Kidney (tissue), 14 donors: ENCODE results near the gene CNOT4. TPM values are rescaled to one million over a fixed set of nuclear protein-coding genes. Genes with fewer than 3 reads are reported as not detected.

Experiments
- DNase-seq, 5 donors: peaks; one replicate each; pipeline ENCODE4 v3.0.0-alpha.2; 2013 to 2020
- FAIRE-seq: peaks from 2 replicates; lab custom pipeline; 2012; peaks lifted over from hg19 to GRCh38; lab: Jason Lieb, UNC
- H3K27ac ChIP-seq, 2 donors: one replicate each; pipeline ENCODE4 v1.7.0; 2013; ENCODE audit warnings: low read depth in 2 of 2, low read length in 2 of 2, inconsistent platforms in 1 of 2
- H3K27me3 ChIP-seq: one replicate; pipeline ENCODE4 v1.7.1; 2013; ENCODE audit warnings: low read length, inconsistent platforms; ENCODE audit not compliant: control insufficient read depth, insufficient read depth
- H3K36me3 ChIP-seq, 3 donors: one replicate each; pipeline versions ENCODE4 v1.7.0 to v1.7.1; 2013; ENCODE audit warnings: low read length in 3 of 3, control low read depth in 1 of 3, inconsistent platforms in 1 of 3; ENCODE audit not compliant: insufficient read depth in 3 of 3, control insufficient read depth in 2 of 3
- H3K4me1 ChIP-seq, 3 donors: one replicate each; pipeline versions ENCODE4 v1.7.0 to v1.7.1; 2013; ENCODE audit warnings: low read length in 3 of 3, inconsistent platforms in 1 of 3, low read depth in 1 of 3; ENCODE audit not compliant: control insufficient read depth in 2 of 3, insufficient read depth in 2 of 3
- H3K4me3 ChIP-seq, 3 donors: one replicate each; pipeline versions ENCODE4 v1.7.0 to v1.8.1; 2013; ENCODE audit warnings: low read length in 3 of 3, control low read depth in 1 of 3, inconsistent platforms in 1 of 3
- H3K9ac ChIP-seq, 3 donors: one replicate each; pipeline versions ENCODE4 v1.7.0 to v1.7.1; 2013; ENCODE audit warnings: low read length in 3 of 3, control low read depth in 1 of 3, inconsistent platforms in 1 of 3
- H3K9me3 ChIP-seq, 3 donors: one replicate each; pipeline versions ENCODE4 v1.7.0 to v1.7.1; 2013; ENCODE audit warnings: low read length in 3 of 3, control low read depth in 1 of 3, inconsistent platforms in 1 of 3; ENCODE audit not compliant: control insufficient read depth in 2 of 3, insufficient read depth in 1 of 3
- intact Hi-C: fragments of 100-400 bp; cut with DNase I; formaldehyde crosslinking; loops from one replicate; pipeline ENCODE4 v1.11.1; 2022
- polyA plus RNA-seq: library from polyadenylated mRNA; stranded (reverse); fragments of 350-450 nt; fragmentation: Illumina TruSeq; extraction: RNeasy Lipid Tissue Mini Kit (QIAGEN cat#74804); gene quantifications from one replicate; pipeline ENCODE4 v1.2.3, GENCODE V29; 2014; ENCODE audit warnings: low read depth, low replicate concordance; ENCODE audit not compliant: insufficient read depth
- total RNA-seq: library from RNA; stranded (reverse); fragmentation: NEBNext Ultra II Directional; extraction: Animal tissue kit (Norgen Biotek cat#: 25700); gene quantifications from one replicate; pipeline ENCODE4 v1.2.1, GENCODE V29; 2021
- TF ChIP-seq, protein P1 (sequence below): IDR thresholded peaks from 3 replicates; pipeline ENCODE4 v1.5.1; 2012; ENCODE audit warnings: mild to moderate bottlenecking, moderate library complexity, borderline replicate concordance; ENCODE audit not compliant: insufficient read depth; ENCODE audit errors: extremely low read depth
- donor health status: control.
- donor health status: control.
- donor health status: control.
- donor health status: control.
- donor health status: control.
- donor health status: DM: yes; HTN: yes; CAD: no.
- donor health status: Normal renal cell carcinoma (clear cell type).

CNOT4 gene
- total and polyA plus RNA-seq, 2 donors from 2014 or later: 8.4 to 26.2 TPM

DNA sequence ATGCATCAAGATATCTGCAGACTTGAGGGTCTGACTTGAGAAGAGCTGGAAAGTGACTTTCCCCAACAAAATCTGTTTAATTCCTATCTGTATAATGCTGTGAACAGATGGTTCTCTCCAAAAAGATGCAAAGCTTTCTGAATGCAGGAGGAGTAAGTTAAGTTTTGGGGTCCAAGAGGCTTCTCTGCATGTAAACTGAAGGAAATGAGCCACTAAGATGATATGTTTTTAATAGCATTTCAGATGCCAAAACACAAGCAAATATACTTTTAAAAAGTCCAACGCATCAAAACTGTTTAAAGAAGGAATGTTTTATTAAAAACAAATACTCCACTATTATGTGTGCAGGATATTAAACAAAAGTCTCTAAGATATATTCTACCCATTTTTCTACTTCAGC, 139.2 kb downstream of the CNOT4 start:
- TF ChIP-seq, protein P1, sequence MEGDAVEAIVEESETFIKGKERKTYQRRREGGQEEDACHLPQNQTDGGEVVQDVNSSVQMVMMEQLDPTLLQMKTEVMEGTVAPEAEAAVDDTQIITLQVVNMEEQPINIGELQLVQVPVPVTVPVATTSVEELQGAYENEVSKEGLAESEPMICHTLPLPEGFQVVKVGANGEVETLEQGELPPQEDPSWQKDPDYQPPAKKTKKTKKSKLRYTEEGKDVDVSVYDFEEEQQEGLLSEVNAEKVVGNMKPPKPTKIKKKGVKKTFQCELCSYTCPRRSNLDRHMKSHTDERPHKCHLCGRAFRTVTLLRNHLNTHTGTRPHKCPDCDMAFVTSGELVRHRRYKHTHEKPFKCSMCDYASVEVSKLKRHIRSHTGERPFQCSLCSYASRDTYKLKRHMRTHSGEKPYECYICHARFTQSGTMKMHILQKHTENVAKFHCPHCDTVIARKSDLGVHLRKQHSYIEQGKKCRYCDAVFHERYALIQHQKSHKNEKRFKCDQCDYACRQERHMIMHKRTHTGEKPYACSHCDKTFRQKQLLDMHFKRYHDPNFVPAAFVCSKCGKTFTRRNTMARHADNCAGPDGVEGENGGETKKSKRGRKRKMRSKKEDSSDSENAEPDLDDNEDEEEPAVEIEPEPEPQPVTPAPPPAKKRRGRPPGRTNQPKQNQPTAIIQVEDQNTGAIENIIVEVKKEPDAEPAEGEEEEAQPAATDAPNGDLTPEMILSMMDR: no peak
- Histone ChIP-seq H3K36me3 (no peaks in the 10 kb centered on the region), H3K27me3 (no peaks in the 10 kb centered on the region), H3K9ac (no peak overlapping the region), H3K4me1 (no peaks in the 10 kb centered on the region), H3K27ac (no peak overlapping the region), H3K9me3 (no peaks in the 10 kb centered on the region), H3K4me3 (no peak overlapping the region)
- DNase-seq: no peak
- FAIRE-seq: no peak
- intact Hi-C loops: no loop called here

- no peaks in the 10 kb centered on the region for H3K36me3 ChIP-seq
- H3K9me3 ChIP-seq: no peaks in the 10 kb centered on the region
- DNase-seq (no peak), FAIRE-seq (no peak)
- no peaks in the 10 kb centered on the region for H3K27me3 ChIP-seq
- H3K4me1 ChIP-seq: no peaks in the 10 kb centered on the region
- no peak overlapping the region for H3K27ac ChIP-seq
- TF ChIP-seq, protein P1: no peak
- intact Hi-C loops: no loop called here
- no peak overlapping the region for H3K4me3 ChIP-seq
- H3K9ac ChIP-seq: no peak overlapping the region
These were observed 140.5 kb downstream of the CNOT4 start for GRCh38 chr7:135369405-135369804.

- Histone ChIP-seq H3K4me3 (no peak overlapping the region), H3K27me3 (no peaks in the 10 kb centered on the region), H3K9me3 (no peaks in the 10 kb centered on the region), H3K4me1 (no peaks in the 10 kb centered on the region), H3K36me3 (no peaks in the 10 kb centered on the region), H3K9ac (no peak overlapping the region), H3K27ac (no peak overlapping the region)
- DNase-seq (no peak), FAIRE-seq (no peak)
- TF ChIP-seq, protein P1: no peak
- intact Hi-C loops: no loop called here
These were observed 141.3 kb downstream of the CNOT4 start for GRCh38 chr7:135368416-135369186.
